ENCODE measurements around the gene ADAM23.

The ADAM23 gene

DNA sequence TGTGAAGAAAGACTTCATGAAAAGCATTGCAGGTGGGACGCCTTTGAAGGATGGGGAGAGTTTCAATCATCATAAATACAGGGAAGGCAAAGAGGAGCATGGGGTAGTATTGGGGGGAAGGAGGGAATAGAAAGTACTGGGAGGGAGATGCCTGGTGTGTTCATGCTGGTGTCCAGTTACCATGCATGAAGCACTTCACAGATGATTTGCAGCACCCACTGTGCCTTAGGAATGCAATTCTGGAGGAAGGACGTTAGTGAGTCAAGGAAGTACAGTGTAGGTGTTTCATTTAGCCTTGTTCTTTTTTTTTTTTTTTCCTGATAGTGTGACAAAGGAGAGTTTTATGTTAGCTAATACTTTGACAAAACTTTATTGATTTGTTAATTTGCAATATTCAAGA, 36.8 kb downstream of the ADAM23 start:
- Histone ChIP-seq H3K9me3 (ENCODE audit: control insufficient read depth, low read length) (no peaks in the 10 kb centered on the region), H3K36me3 (ENCODE audit: control insufficient read depth, insufficient read depth, low read length) (no peaks in the 10 kb centered on the region)

GRCh38 chr2:206480620-206481019, 37.3 kb downstream of the ADAM23 start:
- Histone ChIP-seq H3K36me3 (ENCODE audit: control insufficient read depth, insufficient read depth, low read length) (no peaks in the 10 kb centered on the region), H3K4me1 (ENCODE audit: control insufficient read depth, insufficient read depth, low read length) (no peaks in the 10 kb centered on the region), H3K9me3 (ENCODE audit: control insufficient read depth, low read length) (no peaks in the 10 kb centered on the region), H3K9ac (ENCODE audit: low read length) (no peak overlapping the region), H3K27me3 (ENCODE audit: control insufficient read depth, insufficient read depth, low read length) (no peaks in the 10 kb centered on the region), H3K4me3 (ENCODE audit: low read length) (no peak overlapping the region)

More for the DNA sequence above, 36.8 kb downstream of the ADAM23 start:
- H3K9ac ChIP-seq (ENCODE audit: low read length) = no peak overlapping the region
- H3K4me1 ChIP-seq (ENCODE audit: control insufficient read depth, insufficient read depth, low read length) = no peaks in the 10 kb centered on the region
- no peaks in the 10 kb centered on the region for H3K27me3 ChIP-seq (ENCODE audit: control insufficient read depth, insufficient read depth, low read length)
- no peak overlapping the region for H3K4me3 ChIP-seq (ENCODE audit: low read length)

- H3K27me3 ChIP-seq (ENCODE audit: control insufficient read depth, insufficient read depth, low read length) = no peaks in the 10 kb centered on the region
- no peaks in the 10 kb centered on the region for H3K4me1 ChIP-seq (ENCODE audit: control insufficient read depth, insufficient read depth, low read length)
- H3K36me3 ChIP-seq (ENCODE audit: control insufficient read depth, insufficient read depth, low read length) = no peaks in the 10 kb centered on the region
- no peak overlapping the region for H3K4me3 ChIP-seq (ENCODE audit: low read length)
- H3K9ac ChIP-seq (ENCODE audit: low read length) = no peak overlapping the region
- H3K9me3 ChIP-seq (ENCODE audit: control insufficient read depth, low read length) = no peaks in the 10 kb centered on the region
These were observed 37.7 kb downstream of the ADAM23 start for GRCh38 chr2:206481056-206481455.

- Histone ChIP-seq H3K9ac (ENCODE audit: low read length) (no peak overlapping the region), H3K36me3 (ENCODE audit: control insufficient read depth, insufficient read depth, low read length) (no peaks in the 10 kb centered on the region), H3K9me3 (ENCODE audit: control insufficient read depth, low read length) (no peaks in the 10 kb centered on the region), H3K27me3 (ENCODE audit: control insufficient read depth, insufficient read depth, low read length) (no peaks in the 10 kb centered on the region), H3K4me1 (ENCODE audit: control insufficient read depth, insufficient read depth, low read length) (no peaks in the 10 kb centered on the region), H3K4me3 (ENCODE audit: low read length) (no peak overlapping the region)
These were observed 38.8 kb downstream of the ADAM23 start for GRCh38 chr2:206482123-206482522.

DNA sequence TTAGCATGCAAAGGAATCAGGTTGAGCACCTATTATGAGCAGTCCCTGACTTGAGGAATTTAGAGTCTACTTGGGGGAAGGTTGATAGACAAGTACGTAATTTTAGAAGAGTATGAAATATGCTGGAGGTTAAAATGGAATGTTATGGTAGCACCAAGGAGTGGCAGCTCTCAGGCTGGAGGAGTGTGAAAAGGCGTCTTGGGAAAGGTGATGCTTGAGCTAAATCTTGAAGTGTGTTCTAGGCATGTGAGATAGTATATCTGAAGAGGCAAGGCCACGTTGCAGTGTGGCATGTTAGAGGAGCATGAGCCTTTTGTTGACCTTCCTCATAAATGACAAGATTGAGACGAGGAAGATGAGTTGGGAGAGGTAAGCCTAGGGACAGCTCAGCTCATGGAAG, 39.3 kb downstream of the ADAM23 start:
- H3K4me3 ChIP-seq (ENCODE audit: low read length) = no peak overlapping the region
- H3K36me3 ChIP-seq (ENCODE audit: control insufficient read depth, insufficient read depth, low read length) = no peaks in the 10 kb centered on the region
- no peak overlapping the region for H3K9ac ChIP-seq (ENCODE audit: low read length)
- no peaks in the 10 kb centered on the region for H3K27me3 ChIP-seq (ENCODE audit: control insufficient read depth, insufficient read depth, low read length)
- H3K9me3 ChIP-seq (ENCODE audit: control insufficient read depth, low read length) = no peaks in the 10 kb centered on the region
- H3K4me1 ChIP-seq (ENCODE audit: control insufficient read depth, insufficient read depth, low read length) = no peaks in the 10 kb centered on the region

DNA sequence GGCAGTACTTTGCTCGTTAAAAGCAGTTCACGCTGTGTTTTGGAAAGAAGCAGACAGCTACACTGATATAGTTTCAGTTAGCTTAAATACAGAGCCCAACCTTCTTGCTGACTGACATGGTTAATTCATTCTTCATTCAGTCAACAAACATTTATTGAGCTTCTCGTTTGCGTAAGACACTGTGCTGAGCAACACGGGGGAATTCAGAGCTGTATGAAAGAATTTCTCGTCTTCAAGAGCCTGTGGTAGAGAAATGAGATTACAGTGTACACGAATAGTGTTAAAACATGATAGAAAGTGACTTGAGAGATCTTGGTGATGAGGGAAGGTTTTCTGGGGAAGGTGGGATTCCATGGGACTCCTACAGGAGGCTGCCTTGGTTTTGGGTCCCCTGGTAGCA, 44.7 kb downstream of the ADAM23 start:
- Histone ChIP-seq H3K27me3 (ENCODE audit: control insufficient read depth, insufficient read depth, low read length) (no peaks in the 10 kb centered on the region), H3K36me3 (ENCODE audit: control insufficient read depth, insufficient read depth, low read length) (no peaks in the 10 kb centered on the region), H3K4me3 (ENCODE audit: low read length) (no peak overlapping the region), H3K9ac (ENCODE audit: low read length) (no peak overlapping the region), H3K4me1 (ENCODE audit: control insufficient read depth, insufficient read depth, low read length) (no peaks in the 10 kb centered on the region), H3K9me3 (ENCODE audit: control insufficient read depth, low read length) (no peaks in the 10 kb centered on the region)

GRCh38 chr2:206488623-206489022, 45.3 kb downstream of the ADAM23 start:
- no peaks in the 10 kb centered on the region for H3K4me1 ChIP-seq (ENCODE audit: control insufficient read depth, insufficient read depth, low read length)
- H3K9me3 ChIP-seq (ENCODE audit: control insufficient read depth, low read length) = no peaks in the 10 kb centered on the region
- H3K9ac ChIP-seq (ENCODE audit: low read length) = no peak overlapping the region
- no peaks in the 10 kb centered on the region for H3K27me3 ChIP-seq (ENCODE audit: control insufficient read depth, insufficient read depth, low read length)
- H3K36me3 ChIP-seq (ENCODE audit: control insufficient read depth, insufficient read depth, low read length) = no peaks in the 10 kb centered on the region
- no peak overlapping the region for H3K4me3 ChIP-seq (ENCODE audit: low read length)

- Histone ChIP-seq H3K4me3 (ENCODE audit: low read length) (no peak overlapping the region), H3K9me3 (ENCODE audit: control insufficient read depth, low read length) (no peaks in the 10 kb centered on the region), H3K4me1 (ENCODE audit: control insufficient read depth, insufficient read depth, low read length) (no peaks in the 10 kb centered on the region), H3K36me3 (ENCODE audit: control insufficient read depth, insufficient read depth, low read length) (no peaks in the 10 kb centered on the region), H3K9ac (ENCODE audit: low read length) (no peak overlapping the region), H3K27me3 (ENCODE audit: control insufficient read depth, insufficient read depth, low read length) (no peaks in the 10 kb centered on the region)
These were observed 50.7 kb downstream of the ADAM23 start for GRCh38 chr2:206494061-206494460.

DNA sequence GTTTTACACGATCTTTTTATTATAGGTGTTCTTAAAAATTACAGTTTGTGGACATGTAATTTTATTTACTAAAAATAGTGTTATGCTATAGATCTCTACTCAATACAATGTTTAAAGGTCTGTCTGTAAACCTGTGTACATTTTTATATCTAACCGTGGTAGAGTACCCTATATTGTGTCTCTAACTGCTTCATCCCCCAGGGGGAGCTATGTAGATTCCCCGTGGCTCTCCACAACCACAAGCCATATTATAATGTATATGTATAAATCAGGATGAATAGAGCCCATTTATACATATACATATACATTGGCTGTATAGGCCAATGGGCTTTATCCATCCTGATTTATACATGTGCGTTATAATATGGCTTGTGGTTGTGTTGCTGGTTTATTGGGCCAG, 59.4 kb downstream of the ADAM23 start:
- H3K36me3 ChIP-seq (ENCODE audit: control insufficient read depth, insufficient read depth, low read length) = no peaks in the 10 kb centered on the region
- H3K4me3 ChIP-seq (ENCODE audit: low read length) = no peak overlapping the region
- no peak overlapping the region for H3K9ac ChIP-seq (ENCODE audit: low read length)
- no peaks in the 10 kb centered on the region for H3K9me3 ChIP-seq (ENCODE audit: control insufficient read depth, low read length)
- H3K4me1 ChIP-seq (ENCODE audit: control insufficient read depth, insufficient read depth, low read length) = no peaks in the 10 kb centered on the region
- H3K27me3 ChIP-seq (ENCODE audit: control insufficient read depth, insufficient read depth, low read length) = no peaks in the 10 kb centered on the region

DNA sequence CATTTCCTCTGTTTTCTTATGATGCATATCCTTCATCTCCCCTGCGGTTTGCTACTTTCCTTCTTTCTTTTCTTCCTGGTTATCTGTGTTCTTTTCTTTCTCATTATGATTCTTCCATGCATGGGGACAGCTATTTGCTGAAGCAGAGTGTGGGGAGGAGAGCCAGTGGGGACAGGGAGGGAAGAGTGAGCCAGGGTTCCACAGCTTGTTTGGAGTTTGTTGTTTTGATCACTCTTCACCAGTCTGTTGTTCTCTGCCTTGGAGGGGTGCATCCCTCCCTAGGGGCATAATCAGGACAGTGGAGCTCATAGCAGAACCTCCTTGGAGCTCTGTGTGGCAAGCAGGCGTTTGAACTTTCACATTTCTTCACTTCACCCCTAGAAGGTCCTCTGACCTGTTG, 68.0 kb downstream of the ADAM23 start:
- no peak overlapping the region for H3K4me3 ChIP-seq (ENCODE audit: low read length)
- no peaks in the 10 kb centered on the region for H3K9me3 ChIP-seq (ENCODE audit: control insufficient read depth, low read length)
- no peaks in the 10 kb centered on the region for H3K27me3 ChIP-seq (ENCODE audit: control insufficient read depth, insufficient read depth, low read length)
- no peaks in the 10 kb centered on the region for H3K4me1 ChIP-seq (ENCODE audit: control insufficient read depth, insufficient read depth, low read length)
- H3K9ac ChIP-seq (ENCODE audit: low read length) = no peak overlapping the region
- H3K36me3 ChIP-seq (ENCODE audit: control insufficient read depth, insufficient read depth, low read length) = no peaks in the 10 kb centered on the region

- Histone ChIP-seq H3K4me1 (ENCODE audit: control insufficient read depth, insufficient read depth, low read length) (no peaks in the 10 kb centered on the region), H3K27me3 (ENCODE audit: control insufficient read depth, insufficient read depth, low read length) (no peaks in the 10 kb centered on the region), H3K36me3 (ENCODE audit: control insufficient read depth, insufficient read depth, low read length) (no peaks in the 10 kb centered on the region), H3K9ac (ENCODE audit: low read length) (no peak overlapping the region), H3K9me3 (ENCODE audit: control insufficient read depth, low read length) (no peaks in the 10 kb centered on the region), H3K4me3 (ENCODE audit: low read length) (no peak overlapping the region)
These were observed 69.7 kb downstream of the ADAM23 start for GRCh38 chr2:206512999-206513398.

DNA sequence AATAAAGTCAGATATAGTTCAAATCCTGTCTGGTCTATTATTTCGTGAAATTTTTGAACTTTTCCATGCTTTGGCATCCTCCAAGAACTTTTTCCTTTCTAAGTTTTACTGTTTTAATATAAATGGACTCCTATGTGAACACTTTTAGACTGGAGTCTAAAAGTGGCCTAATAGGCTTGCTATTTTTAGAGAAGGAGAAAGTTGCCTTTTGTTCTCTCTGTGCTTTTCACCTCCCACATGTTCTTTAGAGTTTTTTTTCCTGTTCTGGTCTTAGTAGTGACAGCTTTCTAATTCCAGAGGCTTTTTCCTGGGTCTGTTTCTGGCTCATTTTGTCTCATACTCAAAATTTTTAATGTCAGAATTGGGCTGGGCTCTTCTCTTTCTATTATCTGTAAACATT, 72.2 kb downstream of the ADAM23 start:
- Histone ChIP-seq H3K27me3 (ENCODE audit: control insufficient read depth, insufficient read depth, low read length) (no peaks in the 10 kb centered on the region), H3K9me3 (ENCODE audit: control insufficient read depth, low read length) (no peaks in the 10 kb centered on the region), H3K9ac (ENCODE audit: low read length) (no peak overlapping the region), H3K4me1 (ENCODE audit: control insufficient read depth, insufficient read depth, low read length) (no peaks in the 10 kb centered on the region), H3K4me3 (ENCODE audit: low read length) (no peak overlapping the region), H3K36me3 (ENCODE audit: control insufficient read depth, insufficient read depth, low read length) (no peaks in the 10 kb centered on the region)

GRCh38 chr2:206518997-206519396, 75.7 kb downstream of the ADAM23 start:
- Histone ChIP-seq H3K9ac (ENCODE audit: low read length) (no peak overlapping the region), H3K27me3 (ENCODE audit: control insufficient read depth, insufficient read depth, low read length) (no peaks in the 10 kb centered on the region), H3K4me3 (ENCODE audit: low read length) (no peak overlapping the region), H3K9me3 (ENCODE audit: control insufficient read depth, low read length) (no peaks in the 10 kb centered on the region), H3K36me3 (ENCODE audit: control insufficient read depth, insufficient read depth, low read length) (no peaks in the 10 kb centered on the region), H3K4me1 (ENCODE audit: control insufficient read depth, insufficient read depth, low read length) (no peaks in the 10 kb centered on the region)

Measured in mucosa of stomach (tissue), 1 donor.